HEK293 (cell line): Measurements from ENCODE around the gene DNAJC22.

ENCODE experiments used
- CTCF ChIA-PET: fragments of 350-600 bp; formaldehyde crosslinking; extraction: SDS; loops from one replicate; lab custom pipeline; 2021; ENCODE audit warnings: antibody characterized with exemption; lab: Yijun Ruan, JAX
- POLR2A ChIA-PET: fragments of 300-600 bp; formaldehyde crosslinking; extraction: SDS; loops from one replicate; lab custom pipeline; 2020; ENCODE audit warnings: antibody characterized with exemption, inconsistent platforms; lab: Yijun Ruan, JAX
- H3K27ac ChIP-seq: fragments of 200-500 bp; sonication (Bioruptor generic); 2 replicates; pipeline ENCODE4 v1.5.1; 2014; ENCODE audit warnings: low read depth, low read length, control low read depth, inconsistent platforms; ENCODE audit errors: extremely low read depth
- H3K36me3 ChIP-seq, 2 experiments: fragments of 200-500 bp in 1 of 2; sonication (Bioruptor generic) in 1 of 2; 1 replicate in 1 of 2; 2 replicates in 1 of 2; pipeline ENCODE4 v1.5.1; 2014 to 2017; ENCODE audit warnings: inconsistent platforms in 2 of 2, low read length in 2 of 2; ENCODE audit not compliant: control insufficient read depth in 2 of 2, insufficient read depth in 1 of 2
- H3K4me1 ChIP-seq: fragments of 200-500 bp; sonication (Bioruptor generic); 2 replicates; pipeline ENCODE4 v1.5.1; 2014; ENCODE audit warnings: mild to moderate bottlenecking, low read length, inconsistent platforms; ENCODE audit not compliant: control insufficient read depth, insufficient read depth
- H3K4me3 ChIP-seq: 2 replicates; pipeline ENCODE4 v1.5.1; 2011; ENCODE audit warnings: low read depth, mild to moderate bottlenecking, control low read depth, low read length, moderate library complexity
- H3K9me3 ChIP-seq: fragments of 200-500 bp; sonication (Bioruptor generic); 2 replicates; pipeline ENCODE4 v1.5.1; 2014; ENCODE audit warnings: low read depth, low read length, inconsistent platforms; ENCODE audit not compliant: control insufficient read depth, insufficient read depth
- CTCF ChIP-seq: fragments of 450-650 bp; formaldehyde crosslinking; IDR thresholded peaks from 2 replicates; pipeline ENCODE4 v1.5.1; 2016; ENCODE audit warnings: missing biosample characterization, missing genetic modification characterization
- GLI2 ChIP-seq: fragments of 450-650 bp; formaldehyde crosslinking; IDR thresholded peaks from 2 replicates; pipeline ENCODE4; 2017; ENCODE audit warnings: missing biosample characterization, missing genetic modification characterization, low read depth, borderline replicate concordance
- KLF9 ChIP-seq: fragments of 450-650 bp; formaldehyde crosslinking; IDR thresholded peaks from 2 replicates; pipeline ENCODE4 v1.5.1; 2016; ENCODE audit warnings: missing biosample characterization, missing genetic modification characterization, low read depth
- MEIS1 ChIP-seq: sonication (generic); formaldehyde crosslinking; IDR thresholded peaks from 2 replicates; pipeline ENCODE4 v1.8.1; 2022; ENCODE audit warnings: missing genetic modification reagents, mild to moderate bottlenecking, borderline replicate concordance
- PRDM10 ChIP-seq: fragments of 450-650 bp; formaldehyde crosslinking; IDR thresholded peaks from 2 replicates; pipeline ENCODE4 v1.5.1; 2016; ENCODE audit warnings: missing biosample characterization, missing genetic modification characterization
- SCRT1 ChIP-seq: fragments of 450-650 bp; formaldehyde crosslinking; IDR thresholded peaks from 2 replicates; pipeline ENCODE4 v1.5.1; 2016; ENCODE audit warnings: missing biosample characterization, missing genetic modification characterization, borderline replicate concordance
- SCRT2 ChIP-seq: fragments of 450-650 bp; formaldehyde crosslinking; IDR thresholded peaks from 2 replicates; pipeline ENCODE4 v1.5.1; 2016; ENCODE audit warnings: missing biosample characterization, missing genetic modification characterization
- TRIM28 ChIP-seq: IDR thresholded peaks from 2 replicates; pipeline ENCODE4 v1.6.1; 2011; ENCODE audit warnings: low read length, control low read depth, borderline replicate concordance
- YY1 ChIP-seq: fragments of 450-650 bp; formaldehyde crosslinking; IDR thresholded peaks from 2 replicates; pipeline ENCODE4 v1.5.1; 2018; ENCODE audit warnings: missing biosample characterization, missing genetic modification characterization
- ZBTB8A ChIP-seq: fragments of 450-650 bp; formaldehyde crosslinking; IDR thresholded peaks from 2 replicates; pipeline ENCODE4 v1.5.1; 2016; ENCODE audit warnings: missing biosample characterization, missing genetic modification characterization
- ZNF121 ChIP-seq: fragments of 450-650 bp; formaldehyde crosslinking; IDR thresholded peaks from 2 replicates; pipeline ENCODE4 v1.5.1; 2016; ENCODE audit warnings: missing biosample characterization, missing genetic modification characterization
- ZNF146 ChIP-seq: fragments of 450-650 bp; formaldehyde crosslinking; IDR thresholded peaks from 2 replicates; pipeline ENCODE4 v1.5.1; 2016; ENCODE audit warnings: missing biosample characterization, missing genetic modification characterization
- ZNF239 ChIP-seq: fragments of 450-650 bp; formaldehyde crosslinking; IDR thresholded peaks from 2 replicates; pipeline ENCODE4 v1.5.1; 2016; ENCODE audit warnings: missing biosample characterization, missing genetic modification characterization
- ZNF449 ChIP-seq: fragments of 450-650 bp; formaldehyde crosslinking; IDR thresholded peaks from 2 replicates; pipeline ENCODE4 v1.5.1; 2017; ENCODE audit warnings: missing biosample characterization, mild to moderate bottlenecking, missing genetic modification characterization, moderate library complexity
- ZNF510 ChIP-seq: fragments of 450-650 bp; formaldehyde crosslinking; IDR thresholded peaks from 2 replicates; pipeline ENCODE4 v1.5.1; 2018; ENCODE audit warnings: mild to moderate bottlenecking, missing genetic modification characterization, missing biosample characterization; ENCODE audit not compliant: insufficient replicate concordance
- ZNF600 ChIP-seq: fragments of 450-650 bp; formaldehyde crosslinking; IDR thresholded peaks from 2 replicates; pipeline ENCODE4 v1.5.1; 2016; ENCODE audit warnings: missing biosample characterization, missing genetic modification characterization
- ZNF639 ChIP-seq: fragments of 450-650 bp; formaldehyde crosslinking; IDR thresholded peaks from 2 replicates; pipeline ENCODE4 v1.5.1; 2016; ENCODE audit warnings: missing biosample characterization, missing genetic modification characterization
- ZNF664 ChIP-seq: fragments of 450-650 bp; formaldehyde crosslinking; IDR thresholded peaks from 2 replicates; pipeline ENCODE4 v1.5.1; 2016; ENCODE audit warnings: missing biosample characterization, missing genetic modification characterization
- ZNF692 ChIP-seq: fragments of 450-650 bp; formaldehyde crosslinking; IDR thresholded peaks from 2 replicates; pipeline ENCODE4 v1.5.1; 2016; ENCODE audit warnings: missing biosample characterization, missing genetic modification characterization

The DNAJC22 gene

GRCh38 chr12:49367381-49368239, 20.9 kb downstream of the DNAJC22 start, which contains the start of gene SPATS2 (continued):
- TF ChIP-seq ZNF239 (tag by site-specific recombination) (no peak), GLI2 (tag by site-specific recombination) (no peak)

- H3K4me3 ChIP-seq, result peak overlapping the region; percentile 97
- H3K9me3 ChIP-seq, result no peaks in the 10 kb centered on the region
- peaks cover 0 to 4% of the 10 kb centered on the region in 2 experiments; a peak in 1 of 3 replicates for H3K36me3 ChIP-seq
- H3K27ac ChIP-seq, result no peak overlapping the region; the same call in 1 of the 2 replicates
- 0 out of 2 replicates have a peak, but pooled peaks have one; percentile 13 for TF ChIP-seq ZNF449 (tag by site-specific recombination)
- no peak for TF ChIP-seq YY1 (tag by site-specific recombination)
- TF ChIP-seq ZNF510 (tag by site-specific recombination), result no peak
- TF ChIP-seq KLF9 (tag by site-specific recombination), result no peak
- no peak for TF ChIP-seq MEIS1 (CRISPR knock-in tag)
- TF ChIP-seq ZNF692 (tag by site-specific recombination), result no peak
- no peak for TF ChIP-seq ZNF146
- TF ChIP-seq ZNF600, result 0 out of 2 replicates have a peak, but pooled peaks have one; percentile 0
- TF ChIP-seq, all 188 proteins: peak for 2
- peaks cover 9% of the 10 kb centered on the region for H3K4me1 ChIP-seq
- CTCF ChIA-PET, result interaction anchor here (0.7 to 6.0 kb wide), 8 partner anchors 10 to 209 kb away, joined by 3 to 41 read pairs (median 4); no protein-coding TSS in a partner anchor
- POLR2A ChIA-PET, result interaction anchor here (0.5 to 2.3 kb wide), 3 partner anchors 8 to 142 kb away, joined by 4 to 18 read pairs (median 14); no protein-coding TSS in a partner anchor
These were observed 21.5 kb downstream of the DNAJC22 start for GRCh38 chr12:49368240-49368600.

- no peak overlapping the region; the same call in 1 of the 2 replicates for H3K27ac ChIP-seq
- CTCF ChIA-PET, result interaction anchor here (0.5 to 6.0 kb wide), 10 partner anchors 8 to 145 kb away, joined by 3 to 41 read pairs (median 3); no protein-coding TSS in a partner anchor
- H3K9me3 ChIP-seq, result no peaks in the 10 kb centered on the region
- H3K4me1 ChIP-seq, result peaks cover 9% of the 10 kb centered on the region
- H3K36me3 ChIP-seq, result peaks cover 0 to 4% of the 10 kb centered on the region in 2 experiments; a peak in 1 of 3 replicates
- POLR2A ChIA-PET, result interaction anchor here (1.0 to 1.7 kb wide), 3 partner anchors 11 to 52 kb away, joined by 3 to 8 read pairs (median 4); no protein-coding TSS in a partner anchor
- H3K4me3 ChIP-seq, result no peak overlapping the region
- TF ChIP-seq ZBTB8A (tag by site-specific recombination) (0 out of 2 replicates have a peak, but pooled peaks have one; percentile 11), CTCF (peak; percentile 18; the same call in 1 of the 2 replicates), ZNF600 (peak; percentile 85), TRIM28 (0 out of 2 replicates have a peak, but pooled peaks have one; percentile 31), PRDM10 (0 out of 2 replicates have a peak, but pooled peaks have one; percentile 15), ZNF239 (tag by site-specific recombination) (no peak), ZNF664 (tag by site-specific recombination) (peak; percentile 42), SCRT2 (tag by site-specific recombination) (peak; percentile 92), ZNF639 (tag by site-specific recombination) (no peak), ZNF121 (tag by site-specific recombination) (no peak), SCRT1 (tag by site-specific recombination) (peak; percentile 95)
These were observed 22.9 kb downstream of the DNAJC22 start for GRCh38 chr12:49369411-49370145.
